HTR-8/SVneo (cell line): Measurements from ENCODE around the gene DAD1.
"Not testable (repeated sequence)": the region's sequence is repeated elsewhere in the genome, so short reads cannot be mapped to it uniquely, and the experiment has no call there.

ENCODE experiments used
- DNase-seq: peaks from one replicate; pipeline ENCODE4 v3.0.0; 2011; ENCODE audit warnings: low spot score, mixed read lengths; ENCODE audit not compliant: insufficient read length
- FAIRE-seq: peaks from 2 replicates; lab custom pipeline; 2011; peaks lifted over from hg19 to GRCh38; lab: Jason Lieb, UNC

Gene DAD1

GRCh38 chr14:22570132-22570949, 18.7 kb downstream of the DAD1 start:
- FAIRE-seq, result no peak
- DNase-seq, result peak; percentile 57

- FAIRE-seq (no peak), DNase-seq (no peak)
These were observed 19.3 kb downstream of the DAD1 start for GRCh38 chr14:22569737-22570131.

DNA sequence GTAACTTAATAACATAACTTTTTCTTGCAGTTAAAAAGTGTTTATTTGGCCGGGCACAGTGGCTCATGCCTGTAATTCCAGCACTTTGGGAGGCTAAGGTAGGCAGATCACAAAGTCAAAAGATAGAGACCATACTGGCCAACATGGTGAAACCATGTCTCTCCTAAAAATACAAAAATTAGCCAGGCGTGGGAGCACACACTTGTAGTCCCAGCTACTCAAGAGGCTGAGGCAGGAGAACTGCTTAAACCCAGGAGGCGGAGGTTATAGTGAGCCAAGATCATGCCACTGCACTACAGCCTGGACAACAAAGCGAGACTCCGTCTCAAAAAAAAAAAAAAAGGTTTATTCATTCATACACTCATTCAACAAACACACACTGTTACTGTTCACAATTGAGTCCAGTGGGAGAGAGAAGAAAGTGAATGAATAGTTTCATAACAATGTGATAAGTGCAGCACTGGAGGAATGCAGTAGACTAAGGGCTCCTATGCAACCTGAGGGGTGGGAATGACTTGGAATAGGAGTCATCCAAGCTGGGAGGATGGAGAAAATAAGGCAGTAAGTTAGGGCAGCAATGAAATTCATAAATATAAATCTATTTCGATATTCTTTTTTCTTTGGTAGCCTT, 19.8 kb downstream of the DAD1 start:
- DNase-seq (no peak), FAIRE-seq (no peak)

GRCh38 chr14:22567437-22567836, 21.6 kb downstream of the DAD1 start:
- DNase-seq, result no peak
- no peak for FAIRE-seq

- no peak for DNase-seq
These were observed 22.2 kb downstream of the DAD1 start for GRCh38 chr14:22566845-22567244.

GRCh38 chr14:22566266-22566665, 22.8 kb downstream of the DAD1 start:
- not testable (repeated sequence) for FAIRE-seq, DNase-seq

More at GRCh38 chr14:22566845-22567244, 22.2 kb downstream of the DAD1 start:
- FAIRE-seq, result no peak

DNA sequence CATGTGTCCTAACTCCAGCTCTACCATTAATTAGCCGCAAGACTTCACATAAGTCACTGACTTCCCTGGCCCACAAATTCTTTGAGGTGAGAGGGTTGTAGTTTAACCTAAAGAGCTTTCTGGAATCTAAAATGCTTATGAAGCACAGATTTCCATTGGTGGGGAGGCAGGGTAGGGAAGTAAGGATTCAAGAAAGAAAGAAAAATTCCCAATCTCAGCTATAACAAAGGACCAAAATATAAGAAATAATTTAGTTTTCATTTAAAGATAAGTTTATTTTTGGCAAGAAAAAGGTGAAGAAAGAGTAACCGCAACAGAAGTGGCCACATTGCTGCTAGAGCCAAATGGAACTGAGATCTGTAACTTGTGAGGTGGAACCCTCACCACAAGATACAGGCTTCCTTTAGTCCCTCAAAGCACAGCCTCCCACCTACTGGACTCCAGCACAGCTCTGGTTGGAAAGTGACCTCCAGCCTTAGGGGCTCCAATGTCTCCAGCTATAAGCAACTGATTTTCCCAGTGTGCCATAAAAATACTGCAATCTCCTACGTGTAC, 23.6 kb downstream of the DAD1 start:
- FAIRE-seq, result no peak
- no peak for DNase-seq

- no peak for DNase-seq
- FAIRE-seq, result no peak
These were observed 24.6 kb downstream of the DAD1 start for GRCh38 chr14:22564463-22564862.

- DNase-seq (no peak), FAIRE-seq (no peak)
These were observed 25.0 kb downstream of the DAD1 start for GRCh38 chr14:22563987-22564386.

GRCh38 chr14:22561661-22562579, 27.1 kb downstream of the DAD1 start:
- FAIRE-seq, result no peak
- DNase-seq, result no peak

GRCh38 chr14:22561366-22561660, 27.7 kb downstream of the DAD1 start:
- DNase-seq (no peak), FAIRE-seq (no peak)

DNA sequence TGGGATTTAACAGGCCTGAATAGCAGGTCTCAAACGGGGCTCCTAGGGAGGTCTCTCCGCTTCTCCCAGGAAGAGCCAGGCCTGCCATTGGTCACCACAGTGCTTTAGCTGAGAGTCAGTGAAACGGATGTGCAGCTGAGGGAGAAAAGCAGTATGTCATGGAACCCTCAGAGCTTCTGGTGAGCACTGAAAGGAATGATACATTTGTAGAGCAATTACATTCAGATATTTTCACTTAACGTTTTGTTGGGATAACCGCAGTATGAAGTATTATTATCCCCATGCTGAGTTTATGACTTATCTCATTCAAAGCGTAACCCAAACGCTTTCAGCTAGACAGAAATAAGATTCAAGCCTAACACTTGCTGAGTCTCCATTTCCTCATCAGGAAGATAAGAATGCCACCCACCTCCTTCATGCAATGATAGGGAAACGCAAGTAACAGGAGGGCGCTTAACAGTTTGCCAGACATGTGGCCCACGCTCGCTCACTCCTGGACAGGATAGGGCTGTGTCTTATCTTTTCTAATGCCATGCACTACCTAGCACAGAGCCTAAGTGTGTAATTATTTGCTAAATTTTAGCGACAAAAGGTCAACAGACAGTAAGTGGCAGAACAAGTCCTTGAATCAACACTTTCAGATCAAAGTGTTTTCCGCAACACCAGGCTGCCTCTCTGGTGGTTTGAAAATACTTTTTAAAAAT, 28.2 kb downstream of the DAD1 start:
- FAIRE-seq, result no peak
- DNase-seq, result no peak

GRCh38 chr14:22559041-22559440, 30.0 kb downstream of the DAD1 start:
- FAIRE-seq (no peak), DNase-seq (no peak)

DNA sequence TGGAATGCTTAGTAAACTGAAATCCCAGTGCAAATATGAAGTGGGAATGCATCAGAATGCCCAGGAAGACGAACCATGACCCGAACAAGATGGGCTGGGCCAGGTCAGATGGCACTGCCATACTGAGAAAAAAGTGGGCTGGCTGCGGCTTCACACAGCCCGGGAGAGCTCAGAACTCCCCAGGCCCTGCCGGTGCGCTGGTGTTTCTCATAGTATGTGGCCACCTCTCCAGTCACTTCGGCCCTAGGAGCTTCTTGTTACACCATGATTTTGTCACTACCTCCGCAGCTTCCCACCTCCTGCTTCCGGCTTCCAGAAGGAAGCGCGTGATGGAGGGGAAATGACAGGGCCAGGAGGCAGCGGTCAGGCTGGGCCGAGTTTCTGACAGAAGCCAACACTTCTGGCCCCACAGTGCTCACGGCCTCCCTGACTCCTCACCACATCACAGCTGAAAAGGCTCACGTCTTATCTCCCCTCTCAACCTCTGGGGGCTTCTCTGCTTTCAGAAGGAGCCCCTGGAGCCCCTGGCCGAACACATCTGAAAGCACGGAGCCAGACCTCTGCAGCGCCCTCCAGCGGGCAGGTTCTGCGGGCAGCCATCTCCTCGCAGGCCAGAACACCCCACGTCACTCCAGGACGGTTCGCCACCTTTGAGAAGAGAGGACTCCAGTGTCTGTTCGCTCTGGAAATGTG, 30.7 kb downstream of the DAD1 start:
- no peak for FAIRE-seq
- DNase-seq, result no peak

- DNase-seq (no peak), FAIRE-seq (no peak)
These were observed 31.2 kb downstream of the DAD1 start for GRCh38 chr14:22557846-22558220.

DNA sequence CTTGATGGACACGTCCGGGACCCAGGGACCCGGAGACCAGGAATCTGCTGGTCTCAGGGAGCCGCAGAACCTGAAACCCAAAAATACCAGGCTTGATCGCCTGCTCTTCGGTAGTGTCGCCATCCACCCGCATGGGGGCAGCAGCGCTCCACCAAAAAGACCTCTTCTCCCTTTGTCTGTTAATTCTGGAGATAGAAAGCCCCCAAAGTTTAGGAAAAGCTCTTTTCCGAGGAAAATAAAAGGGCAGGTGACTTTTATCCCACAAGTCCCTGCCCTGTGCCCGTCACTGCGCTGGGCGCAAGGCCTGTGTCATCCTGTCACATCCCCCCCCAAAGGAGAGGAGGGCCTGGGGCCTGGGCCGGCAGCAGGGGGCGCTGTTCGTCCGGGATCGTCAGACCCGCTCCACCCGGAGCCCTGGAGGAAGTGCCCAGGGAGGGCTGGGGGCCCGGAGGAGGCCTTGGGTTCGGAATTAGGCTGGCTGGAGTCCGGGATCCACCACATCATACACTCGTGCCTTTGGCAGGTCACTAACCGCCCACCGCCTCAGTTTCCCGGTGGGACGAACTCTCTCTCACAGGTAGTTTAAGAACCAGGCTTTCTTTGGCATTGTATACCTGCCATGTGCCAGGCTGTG, 31.9 kb downstream of the DAD1 start:
- no peak for FAIRE-seq
- peak; percentile 46 for DNase-seq

DNA sequence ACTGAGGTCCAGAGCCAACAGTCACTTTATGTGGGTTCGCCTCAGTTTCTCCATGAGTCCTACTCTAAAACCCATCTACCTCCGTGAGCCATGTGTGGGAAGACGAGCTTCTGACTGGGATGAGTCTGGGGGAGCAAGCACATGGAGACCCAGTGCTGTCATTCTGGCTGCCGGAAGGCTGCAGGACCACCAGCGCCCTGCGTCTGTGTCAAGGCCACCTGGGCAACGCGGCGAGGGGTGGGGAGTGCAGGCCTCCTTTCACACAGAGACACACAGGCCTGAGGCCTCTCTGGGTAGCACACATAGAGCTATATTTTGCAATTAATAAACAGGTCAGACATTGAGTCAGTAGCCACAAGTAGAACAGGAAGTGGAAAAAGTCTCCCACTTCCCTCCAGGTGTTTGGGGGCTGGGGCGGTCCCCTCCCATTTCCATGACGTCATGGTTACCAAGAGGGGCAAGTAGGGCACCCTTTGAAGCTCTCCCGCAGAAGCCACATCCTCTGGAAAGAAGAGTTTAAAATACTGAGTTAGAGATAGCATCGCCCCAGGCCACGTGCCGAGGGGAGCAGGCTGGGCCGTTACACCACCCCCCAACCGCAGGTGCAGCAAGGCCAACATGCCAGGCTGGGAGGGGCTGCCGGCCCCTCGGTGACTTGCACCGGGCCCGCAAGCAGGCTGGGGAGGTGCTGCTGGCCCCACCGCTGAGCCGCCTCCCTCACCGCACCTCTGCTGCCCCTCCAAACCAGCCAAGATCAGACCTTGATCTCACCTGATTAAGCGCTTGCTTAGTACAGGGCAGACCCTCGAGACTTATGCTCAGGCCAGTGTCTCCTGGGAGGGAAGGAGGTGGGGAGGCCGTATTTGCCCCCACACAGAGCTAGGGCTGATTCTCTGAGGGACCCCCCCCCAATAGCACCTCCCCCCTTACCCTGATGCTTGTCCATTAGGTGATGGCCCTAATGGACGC, 32.7 kb downstream of the DAD1 start:
- DNase-seq (peak; percentile 43), FAIRE-seq (no peak)
